ENCODE measurements around the gene ORC3. TPM values are rescaled to one million over a fixed set of nuclear protein-coding genes. Genes with fewer than 3 reads are reported as not detected.
"Not testable (repeated sequence)": the region's sequence is repeated elsewhere in the genome, so short reads cannot be mapped to it uniquely, and the experiment has no call there.

Gene ORC3
- total RNA-seq, 4 donors from 2014 or later, result 11.2 to 24.8 (median 16.9) TPM

GRCh38 chr6:87684895-87685654 lies 95.1 kb downstream of the ORC3 start:
- no peaks in the 10 kb centered on the region for H3K27me3 ChIP-seq
- no peaks in the 10 kb centered on the region for H3K9me3 ChIP-seq
- TF ChIP-seq POLR2A (IDR thresholded peaks at IDR 0.05) (no peak), CTCF (IDR thresholded peaks at IDR 0.05) (no peak)
- H3K4me3 ChIP-seq, result no peak overlapping the region
- peak overlapping the region in 1 of 4 donors; percentile 0 for H3K27ac ChIP-seq
- peaks cover 0 to 7% (median 0%) of the 10 kb centered on the region in 3 donors for H3K36me3 ChIP-seq
- peaks cover 3 to 37% (median 7%) of the 10 kb centered on the region in 4 donors for H3K4me1 ChIP-seq
- no peak for DNase-seq

GRCh38 chr6:87686636-87687205 lies 96.8 kb downstream of the ORC3 start:
- H3K9me3 ChIP-seq, H3K4me3 ChIP-seq, H3K27ac ChIP-seq, DNase-seq, H3K27me3 ChIP-seq, H3K36me3 ChIP-seq: not testable (repeated sequence)
- H3K4me1 ChIP-seq, result peaks cover 3 to 37% (median 7%) of the 10 kb centered on the region in 4 donors
- peak in 1 of 6 experiments; percentile 12 for TF ChIP-seq CTCF (IDR thresholded peaks at IDR 0.05)

- Histone ChIP-seq H3K9me3 (no peaks in the 10 kb centered on the region), H3K36me3 (no peaks in the 10 kb centered on the region), H3K4me1 (peaks cover 3 to 40% (median 7%) of the 10 kb centered on the region in 4 donors), H3K27me3 (no peaks in the 10 kb centered on the region), H3K27ac (no peak overlapping the region), H3K4me3 (no peak overlapping the region)
- DNase-seq, result no peak
- TF ChIP-seq POLR2A (IDR thresholded peaks at IDR 0.05), result no peak
- no peak for TF ChIP-seq CTCF (IDR thresholded peaks at IDR 0.05)
Measured at GRCh38 chr6:87687296-87687695, 97.4 kb downstream of the ORC3 start.

GRCh38 chr6:87687893-87688292 lies 98.0 kb downstream of the ORC3 start:
- not testable (repeated sequence) for H3K36me3 ChIP-seq, H3K27ac ChIP-seq, H3K9me3 ChIP-seq, DNase-seq, H3K27me3 ChIP-seq, H3K4me3 ChIP-seq
- peaks cover 3 to 40% (median 8%) of the 10 kb centered on the region in 4 donors for H3K4me1 ChIP-seq

GRCh38 chr6:87690441-87690840 lies 100.5 kb downstream of the ORC3 start:
- peaks cover 3 to 46% (median 8%) of the 10 kb centered on the region in 4 donors for H3K4me1 ChIP-seq
- TF ChIP-seq POLR2A (IDR thresholded peaks at IDR 0.05) (no peak), CTCF (IDR thresholded peaks at IDR 0.05) (no peak)

GRCh38 chr6:87692086-87692485 lies 102.2 kb downstream of the ORC3 start:
- no peak overlapping the region for H3K4me3 ChIP-seq
- H3K9me3 ChIP-seq, result no peaks in the 10 kb centered on the region
- no peaks in the 10 kb centered on the region for H3K27me3 ChIP-seq
- no peaks in the 10 kb centered on the region for H3K36me3 ChIP-seq
- no peak for TF ChIP-seq CTCF (IDR thresholded peaks at IDR 0.05)
- no peak for TF ChIP-seq POLR2A (IDR thresholded peaks at IDR 0.05)
- DNase-seq, result no peak
- peak overlapping the region in 1 of 4 donors; percentile 39 for H3K27ac ChIP-seq
- H3K4me1 ChIP-seq, result peaks cover 0 to 39% (median 4%) of the 10 kb centered on the region in 4 donors

More at GRCh38 chr6:87690441-87690840, 100.5 kb downstream of the ORC3 start:
- no peaks in the 10 kb centered on the region for H3K9me3 ChIP-seq
- H3K36me3 ChIP-seq, result no peaks in the 10 kb centered on the region
- H3K4me3 ChIP-seq, result no peak overlapping the region
- DNase-seq, result no peak
- no peaks in the 10 kb centered on the region for H3K27me3 ChIP-seq
- H3K27ac ChIP-seq, result no peak overlapping the region

- H3K4me1 ChIP-seq, result peaks cover 0 to 43% (median 6%) of the 10 kb centered on the region in 4 donors
- not testable (repeated sequence) for H3K27me3 ChIP-seq, H3K36me3 ChIP-seq, H3K4me3 ChIP-seq, H3K27ac ChIP-seq, H3K9me3 ChIP-seq, DNase-seq
Measured at GRCh38 chr6:87696817-87697216, 106.9 kb downstream of the ORC3 start.

Data from Peyer's patch (tissue), 4 donors.